ENCODE data around the gene DCST1. TPM values are rescaled to one million over a fixed set of nuclear protein-coding genes. Genes with fewer than 3 reads are reported as not detected.
A peak's percentile ranks its signal among the peaks of the same experiment; 100 is the strongest.
"Not testable (repeated sequence)": the region's sequence is repeated elsewhere in the genome, so short reads cannot be mapped to it uniquely, and the experiment has no call there.

Gene DCST1
- total RNA-seq: not detected in 2 replicates
- long read RNA-seq: 0 reads

GRCh38 chr1:155033524-155033923 is at the start of gene DCST1, which contains the start of gene DCST2:
Gene DCST1 (plus strand): TSS chr1:155033824. CDS start chr1:155034037, 213 bp downstream.
Gene DCST2 (minus strand): TSS chr1:155033781. CDS start chr1:155033701, 80 bp downstream.
- H3K27ac Mint-ChIP-seq: peak within 1 kb of the TSS; percentile 30
- H3K4me3 Mint-ChIP-seq (ENCODE audit: low read depth): no peak within 1 kb of the TSS
- no peaks in the 10 kb centered on the region for H3K9me3 Mint-ChIP-seq (ENCODE audit: low read depth)

GRCh38 chr1:154986736-154987135 is 46.9 kb upstream of the DCST1 start:
- H3K4me3 Mint-ChIP-seq (ENCODE audit: low read depth); H3K27ac Mint-ChIP-seq; DNase-seq (ENCODE audit: low spot score, unreplicated experiment); H3K4me1 Mint-ChIP-seq (ENCODE audit: low read depth); H3K9me3 Mint-ChIP-seq (ENCODE audit: low read depth); H3K36me3 Mint-ChIP-seq (ENCODE audit: insufficient read depth); H3K27me3 Mint-ChIP-seq: not testable (repeated sequence)

More at GRCh38 chr1:155033524-155033923, at the start of gene DCST1, which contains the start of gene DCST2:
- Mint-ChIP-seq H3K36me3 (ENCODE audit: insufficient read depth) (no peaks in the 10 kb centered on the region), H3K4me1 (ENCODE audit: low read depth) (peaks cover under 1% of the 10 kb centered on the region), H3K27me3 (peaks cover 19% of the 10 kb centered on the region)
- TF ChIP-seq CTCF (IDR thresholded peaks at IDR 0.05; ENCODE audit: unreplicated experiment): no peak
- DNase-seq (ENCODE audit: low spot score, unreplicated experiment): no peak

- Mint-ChIP-seq H3K27ac (no peak overlapping the region), H3K9me3 (ENCODE audit: low read depth) (no peaks in the 10 kb centered on the region), H3K4me1 (ENCODE audit: low read depth) (peaks cover 7% of the 10 kb centered on the region), H3K4me3 (ENCODE audit: low read depth) (no peak overlapping the region), H3K36me3 (ENCODE audit: insufficient read depth) (peaks cover 10% of the 10 kb centered on the region), H3K27me3 (no peaks in the 10 kb centered on the region)
- no peak for DNase-seq (ENCODE audit: low spot score, unreplicated experiment)
- TF ChIP-seq CTCF (IDR thresholded peaks at IDR 0.05; ENCODE audit: unreplicated experiment): no peak
These were observed 46.3 kb upstream of the DCST1 start for GRCh38 chr1:154987326-154987725.

- Mint-ChIP-seq H3K4me3 (ENCODE audit: low read depth) (no peak overlapping the region), H3K27ac (no peak overlapping the region), H3K27me3 (no peaks in the 10 kb centered on the region), H3K36me3 (ENCODE audit: insufficient read depth) (peaks cover 10% of the 10 kb centered on the region), H3K4me1 (ENCODE audit: low read depth) (peaks cover 6% of the 10 kb centered on the region), H3K9me3 (ENCODE audit: low read depth) (no peaks in the 10 kb centered on the region)
- TF ChIP-seq CTCF (IDR thresholded peaks at IDR 0.05; ENCODE audit: unreplicated experiment): no peak
- no peak for DNase-seq (ENCODE audit: low spot score, unreplicated experiment)
These were observed 45.3 kb upstream of the DCST1 start for GRCh38 chr1:154988058-154988954.

- Mint-ChIP-seq H3K4me3 (ENCODE audit: low read depth) (no peak overlapping the region), H3K9me3 (ENCODE audit: low read depth) (no peaks in the 10 kb centered on the region), H3K27me3 (no peaks in the 10 kb centered on the region), H3K4me1 (ENCODE audit: low read depth) (peaks cover under 1% of the 10 kb centered on the region), H3K36me3 (ENCODE audit: insufficient read depth) (peaks cover 10% of the 10 kb centered on the region), H3K27ac (no peak overlapping the region)
- no peak for TF ChIP-seq CTCF (IDR thresholded peaks at IDR 0.05; ENCODE audit: unreplicated experiment)
- no peak for DNase-seq (ENCODE audit: low spot score, unreplicated experiment)
These were observed 44.3 kb upstream of the DCST1 start for GRCh38 chr1:154989195-154989860.
